Activated CD4-positive, CD25-positive, alpha-beta regulatory T cell treated with anti-CD3 and anti-CD28 coated beads, Interleukin-2, amount 50 U/mL, for 72 hours (primary cell): ENCODE measurements around the gene GGCX.

ENCODE experiments used
- DNase-seq: peaks from one replicate; pipeline ENCODE4 v3.0.0; 2021

GGCX gene

DNA sequence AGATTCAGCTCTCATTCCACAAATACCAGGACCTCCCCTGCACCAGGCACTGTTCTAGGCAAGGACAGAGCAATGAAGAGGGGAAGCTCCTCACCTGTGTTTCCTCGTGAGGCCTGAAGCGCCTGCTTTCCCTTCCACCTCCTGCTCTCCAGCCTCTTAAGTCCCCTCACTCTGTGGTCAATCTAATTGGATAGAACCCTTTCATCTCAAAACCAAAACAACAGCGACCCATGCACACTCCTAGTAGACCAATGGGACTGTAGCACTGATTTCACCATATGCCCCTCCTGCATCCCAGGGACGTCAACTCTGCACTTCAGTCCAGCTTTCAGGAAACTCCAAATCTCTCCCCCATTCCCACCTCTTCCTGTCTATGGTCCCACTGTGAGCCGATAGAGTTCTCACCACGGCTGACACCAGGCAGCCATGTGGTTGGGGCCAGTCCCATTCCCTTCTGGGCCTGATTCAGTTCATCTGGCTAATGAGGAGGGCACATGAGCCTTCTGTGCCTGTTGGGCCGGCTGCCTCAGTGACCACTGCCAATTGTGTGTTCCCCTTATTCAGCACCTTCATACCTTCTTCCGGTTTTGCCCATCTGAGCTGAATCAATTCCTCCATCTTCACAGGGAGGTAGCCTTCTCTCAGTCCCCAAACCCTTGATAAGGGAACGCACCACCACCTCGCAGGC, 55.6 kb downstream of the GGCX start:
- DNase-seq: no peak

DNA sequence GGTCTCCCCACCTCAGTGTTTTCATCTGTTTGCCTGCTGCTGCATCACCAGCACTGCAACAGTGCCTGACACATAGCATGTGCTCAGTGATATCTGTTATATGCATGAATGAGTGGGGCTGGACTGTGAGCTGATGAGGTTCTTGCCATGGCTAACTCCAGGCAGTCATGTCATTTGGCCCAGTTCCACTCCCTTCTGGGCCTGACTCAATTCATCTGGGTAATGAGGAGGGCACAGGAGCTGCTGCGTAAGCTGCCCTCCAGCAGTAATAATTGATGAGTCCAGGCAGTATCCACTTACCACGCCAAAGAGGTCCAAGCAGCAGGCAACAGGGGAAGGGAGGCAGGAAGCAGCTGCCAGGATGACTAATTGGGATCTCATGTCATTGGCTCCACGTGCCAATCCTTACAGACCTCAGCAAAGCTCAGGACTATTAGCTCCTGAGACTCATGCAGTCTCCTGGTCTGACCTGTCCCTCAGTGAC, 56.5 kb downstream of the GGCX start:
- no peak for DNase-seq

DNA sequence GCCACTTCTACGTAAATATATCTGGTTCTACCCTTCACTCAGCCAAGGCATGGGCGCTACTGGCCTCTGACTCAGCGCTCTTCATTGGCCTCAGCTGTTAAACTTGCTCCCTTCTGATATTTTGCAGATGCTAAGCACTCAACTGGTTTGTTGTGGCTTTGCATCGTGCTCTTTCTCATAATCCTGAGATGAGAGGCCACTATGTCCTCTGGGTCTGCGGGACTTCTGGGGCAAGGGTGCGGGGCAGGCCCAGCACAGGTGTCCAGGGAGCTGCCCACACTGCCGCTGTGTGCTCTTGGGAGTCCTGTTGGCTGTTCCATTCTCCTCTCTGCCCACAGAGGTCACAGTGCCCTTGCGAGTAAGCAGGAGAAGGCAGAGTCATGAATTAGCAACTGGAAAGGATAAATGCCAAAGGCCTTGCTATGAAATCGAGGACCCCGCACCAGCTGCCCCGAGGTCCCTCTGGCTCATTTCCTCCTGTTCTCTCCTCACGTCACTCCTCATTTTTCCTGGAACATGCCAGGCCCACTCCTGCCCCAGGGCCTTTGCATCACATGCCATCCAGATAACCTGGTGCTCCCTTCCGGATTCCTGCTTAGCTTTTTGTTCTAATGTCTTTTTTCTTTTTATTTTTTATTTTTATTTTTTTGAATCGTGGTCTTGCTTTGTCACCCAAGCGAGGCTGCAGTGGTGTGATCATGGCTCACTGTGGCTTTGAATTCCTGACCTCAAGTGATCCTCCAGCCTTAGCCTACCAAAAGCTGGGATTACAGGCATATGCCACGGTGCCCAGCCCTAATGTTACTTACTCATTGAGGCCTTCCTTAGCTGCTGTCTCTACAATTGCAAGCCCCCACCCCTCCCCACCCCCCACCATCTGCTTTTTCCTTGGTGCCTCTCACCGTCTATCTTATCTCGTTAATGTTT, 57.2 kb downstream of the GGCX start:
- no peak for DNase-seq

DNA sequence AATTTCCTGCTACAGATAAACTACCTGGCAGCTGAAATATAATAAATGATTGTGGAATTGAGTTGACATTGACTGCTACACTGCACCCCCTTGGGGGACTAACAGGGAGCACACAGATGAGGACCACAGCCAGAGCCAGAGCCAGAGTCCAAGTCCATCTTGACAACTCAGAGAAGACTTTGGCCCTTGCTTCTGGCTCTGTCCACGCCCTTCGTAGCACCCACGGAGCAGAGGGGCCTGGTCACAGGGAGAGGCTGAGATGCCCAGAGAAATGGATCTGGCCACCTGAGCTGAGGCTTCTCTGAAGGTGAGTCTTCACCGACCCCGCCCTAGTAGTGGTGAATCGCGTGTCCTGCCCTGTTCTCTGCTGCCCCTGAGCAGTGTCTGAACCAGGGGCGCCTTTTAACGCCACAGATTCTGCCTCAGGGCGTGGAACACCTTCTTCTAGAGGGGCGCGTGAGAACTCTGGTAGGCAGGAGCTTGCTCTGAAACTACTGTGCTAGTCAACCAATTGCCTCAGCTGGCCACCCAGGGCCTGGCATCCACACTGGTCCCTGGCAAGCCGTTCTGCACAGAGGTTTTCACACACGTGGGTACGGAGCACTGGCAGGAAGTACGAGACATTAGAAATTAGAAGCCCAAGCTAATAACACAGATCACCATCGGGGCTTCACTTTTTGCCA, 58.0 kb downstream of the GGCX start:
- no peak for DNase-seq

DNA sequence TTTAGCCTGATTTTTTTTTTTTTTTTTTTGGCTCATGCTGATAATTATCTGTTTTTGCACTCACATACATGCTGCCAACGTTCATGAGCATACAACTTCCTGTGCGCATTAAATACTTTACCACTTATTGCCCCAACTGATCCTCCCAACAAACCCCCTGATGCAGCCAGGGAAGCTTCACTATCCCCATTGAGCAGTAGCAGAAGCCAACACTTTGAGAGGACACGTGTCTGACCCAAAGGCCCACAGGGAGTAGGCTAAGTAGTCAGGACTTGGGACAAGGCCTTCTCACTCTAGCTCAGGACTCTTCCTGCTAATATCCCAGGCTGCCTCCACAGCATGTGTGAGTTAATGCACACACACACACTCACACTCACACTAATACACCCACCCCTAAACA, 58.6 kb downstream of the GGCX start:
- DNase-seq: no peak

DNA sequence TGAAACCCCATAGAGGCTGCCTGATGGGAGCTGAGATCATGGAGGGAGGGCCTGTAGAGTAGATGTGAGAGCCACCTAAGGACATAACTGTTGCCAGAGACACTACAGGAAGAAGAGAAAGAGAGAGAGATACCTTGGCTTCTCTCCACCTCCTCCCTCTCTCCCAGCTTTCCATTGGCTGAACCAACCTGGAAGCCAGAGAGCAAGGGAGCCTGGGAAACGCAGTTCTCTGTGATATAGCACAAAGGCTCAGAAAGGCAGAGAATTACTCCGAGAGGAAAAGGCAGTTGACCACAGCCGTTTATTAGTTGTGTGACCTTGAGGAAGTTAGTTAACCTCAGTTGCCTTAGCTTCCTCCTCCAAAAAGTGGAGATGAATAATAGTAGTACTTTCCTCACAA, 60.0 kb downstream of the GGCX start:
- DNase-seq: no peak

DNA sequence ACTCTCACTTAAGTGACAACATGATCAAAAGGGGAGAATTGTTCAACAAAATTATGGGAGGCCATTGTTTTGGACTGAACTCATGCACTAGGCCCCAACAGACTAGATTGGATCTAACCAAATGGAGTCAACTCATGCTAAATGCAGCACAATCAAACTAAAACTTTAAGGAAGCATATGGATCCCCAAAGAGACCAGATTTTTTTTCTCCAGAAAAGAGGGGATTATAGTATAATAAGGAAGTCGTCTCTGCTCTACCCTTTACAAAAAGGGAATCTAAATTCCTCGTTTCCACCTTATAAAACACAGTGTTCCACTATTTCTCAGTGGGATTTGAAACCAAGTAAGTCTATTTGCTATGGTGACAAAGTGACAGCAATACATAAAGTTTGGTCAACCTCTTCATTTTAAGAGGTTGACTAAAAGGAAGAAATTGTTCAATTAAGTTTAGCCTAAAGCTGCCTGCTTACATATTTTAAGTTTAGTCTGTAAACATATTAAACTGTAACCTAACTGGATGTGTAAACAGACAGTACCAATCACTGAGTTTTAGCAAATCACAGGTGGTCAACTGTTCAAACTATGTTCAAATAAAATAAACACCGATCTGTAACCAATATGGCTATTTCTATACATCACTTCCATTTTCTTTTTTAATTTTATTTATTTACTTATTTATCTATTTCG, 63.2 kb downstream of the GGCX start:
- DNase-seq: no peak

DNA sequence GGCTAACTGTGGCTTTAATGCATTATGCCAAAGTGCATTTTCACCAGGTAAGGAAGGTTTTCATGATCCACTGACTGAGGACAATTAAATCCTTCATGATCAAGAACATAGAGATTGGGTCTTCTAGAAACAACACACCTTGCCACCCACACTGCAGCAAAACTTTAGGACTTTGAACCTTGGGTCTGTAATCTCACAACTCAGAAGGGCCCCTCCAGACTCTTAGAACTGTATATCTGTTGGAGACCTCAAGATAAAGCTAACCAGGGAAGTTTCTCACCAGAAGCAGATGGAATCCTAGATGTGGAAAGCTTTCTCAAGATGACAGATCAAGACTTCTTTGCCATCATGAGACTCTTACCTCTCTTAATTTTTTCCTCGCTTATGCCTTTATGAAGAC, 64.9 kb downstream of the GGCX start:
- no peak for DNase-seq
